ENCODE data around the gene CDK19.

- TF ChIP-seq ETV6 (CRISPR knock-in tag; IDR thresholded peaks at IDR 0.05) (no peak), MAX (CRISPR knock-in tag; IDR thresholded peaks at IDR 0.05) (no peak), ZNF232 (CRISPR knock-in tag; IDR thresholded peaks at IDR 0.05) (no peak), KAT7 (CRISPR knock-in tag; IDR thresholded peaks at IDR 0.05; ENCODE audit: borderline replicate concordance) (no peak), SMAD4 (CRISPR knock-in tag; IDR thresholded peaks at IDR 0.05) (no peak), NR2C2 (CRISPR knock-in tag; IDR thresholded peaks at IDR 0.05) (no peak)
- TF ChIP-seq, protein P1, sequence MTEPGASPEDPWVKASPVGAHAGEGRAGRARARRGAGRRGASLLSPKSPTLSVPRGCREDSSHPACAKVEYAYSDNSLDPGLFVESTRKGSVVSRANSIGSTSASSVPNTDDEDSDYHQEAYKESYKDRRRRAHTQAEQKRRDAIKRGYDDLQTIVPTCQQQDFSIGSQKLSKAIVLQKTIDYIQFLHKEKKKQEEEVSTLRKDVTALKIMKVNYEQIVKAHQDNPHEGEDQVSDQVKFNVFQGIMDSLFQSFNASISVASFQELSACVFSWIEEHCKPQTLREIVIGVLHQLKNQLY (CRISPR knock-in tag; IDR thresholded peaks at IDR 0.05): no peak
- TF ChIP-seq, protein P2, sequence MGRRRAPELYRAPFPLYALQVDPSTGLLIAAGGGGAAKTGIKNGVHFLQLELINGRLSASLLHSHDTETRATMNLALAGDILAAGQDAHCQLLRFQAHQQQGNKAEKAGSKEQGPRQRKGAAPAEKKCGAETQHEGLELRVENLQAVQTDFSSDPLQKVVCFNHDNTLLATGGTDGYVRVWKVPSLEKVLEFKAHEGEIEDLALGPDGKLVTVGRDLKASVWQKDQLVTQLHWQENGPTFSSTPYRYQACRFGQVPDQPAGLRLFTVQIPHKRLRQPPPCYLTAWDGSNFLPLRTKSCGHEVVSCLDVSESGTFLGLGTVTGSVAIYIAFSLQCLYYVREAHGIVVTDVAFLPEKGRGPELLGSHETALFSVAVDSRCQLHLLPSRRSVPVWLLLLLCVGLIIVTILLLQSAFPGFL (CRISPR knock-in tag; IDR thresholded peaks at IDR 0.05; ENCODE audit: borderline replicate concordance): no peak
- TF ChIP-seq, protein P3, sequence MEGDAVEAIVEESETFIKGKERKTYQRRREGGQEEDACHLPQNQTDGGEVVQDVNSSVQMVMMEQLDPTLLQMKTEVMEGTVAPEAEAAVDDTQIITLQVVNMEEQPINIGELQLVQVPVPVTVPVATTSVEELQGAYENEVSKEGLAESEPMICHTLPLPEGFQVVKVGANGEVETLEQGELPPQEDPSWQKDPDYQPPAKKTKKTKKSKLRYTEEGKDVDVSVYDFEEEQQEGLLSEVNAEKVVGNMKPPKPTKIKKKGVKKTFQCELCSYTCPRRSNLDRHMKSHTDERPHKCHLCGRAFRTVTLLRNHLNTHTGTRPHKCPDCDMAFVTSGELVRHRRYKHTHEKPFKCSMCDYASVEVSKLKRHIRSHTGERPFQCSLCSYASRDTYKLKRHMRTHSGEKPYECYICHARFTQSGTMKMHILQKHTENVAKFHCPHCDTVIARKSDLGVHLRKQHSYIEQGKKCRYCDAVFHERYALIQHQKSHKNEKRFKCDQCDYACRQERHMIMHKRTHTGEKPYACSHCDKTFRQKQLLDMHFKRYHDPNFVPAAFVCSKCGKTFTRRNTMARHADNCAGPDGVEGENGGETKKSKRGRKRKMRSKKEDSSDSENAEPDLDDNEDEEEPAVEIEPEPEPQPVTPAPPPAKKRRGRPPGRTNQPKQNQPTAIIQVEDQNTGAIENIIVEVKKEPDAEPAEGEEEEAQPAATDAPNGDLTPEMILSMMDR (IDR thresholded peaks at IDR 0.05): no peak
These were observed 37.6 kb downstream of the CDK19 start for GRCh38 chr6:110777636-110778035.

Measured in WTC11 (cell line).